ENCODE data around the gene NCOA3.
A peak's percentile ranks its signal among the peaks of the same experiment; 100 is the strongest.
"Not testable (repeated sequence)": the region's sequence is repeated elsewhere in the genome, so short reads cannot be mapped to it uniquely, and the experiment has no call there.

Gene NCOA3

DNA sequence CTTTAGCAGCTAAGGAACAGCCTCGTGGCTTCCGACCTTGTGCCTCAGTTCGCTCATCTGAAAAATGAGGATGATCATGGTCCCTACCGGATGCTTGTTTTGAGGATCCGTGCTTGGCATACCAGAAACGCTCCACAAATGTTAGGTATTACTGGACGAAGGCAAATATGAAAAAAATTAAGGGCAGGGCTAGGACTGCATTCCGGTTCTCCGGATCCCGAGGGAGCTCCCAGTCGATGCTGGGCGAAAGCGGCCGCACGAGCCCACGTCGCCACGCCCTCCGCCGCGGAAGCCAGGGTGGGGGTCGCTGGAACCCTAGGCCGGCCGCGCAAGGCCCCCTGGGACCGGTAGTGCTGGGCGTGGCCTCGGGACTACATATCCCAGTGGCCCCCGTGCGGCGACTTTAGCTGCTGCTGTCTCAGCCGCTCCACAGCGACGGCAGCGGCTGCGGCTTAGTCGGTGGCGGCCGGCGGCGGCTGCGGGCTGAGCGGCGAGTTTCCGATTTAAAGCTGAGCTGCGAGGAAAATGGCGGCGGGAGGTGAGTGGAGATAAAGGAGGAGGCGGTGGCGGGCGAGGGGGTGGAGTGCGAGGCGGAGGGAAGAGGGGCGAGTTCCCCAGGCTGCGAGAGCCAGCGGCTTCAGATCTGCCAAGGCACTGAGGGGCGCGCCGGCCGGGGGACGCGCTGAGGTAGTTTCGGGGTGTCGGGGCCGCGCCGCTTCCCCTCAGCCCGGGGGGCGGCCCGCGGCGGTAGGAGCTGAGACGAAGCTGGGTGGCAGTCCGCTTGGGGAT lies at the start of gene NCOA3:
Gene NCOA3 (plus strand): TSS at position 406 of the 789 bp plus-strand sequence. CDS start 120,361 bp downstream, outside the sequence.
- DNase-seq, result peak; percentile 46

DNA sequence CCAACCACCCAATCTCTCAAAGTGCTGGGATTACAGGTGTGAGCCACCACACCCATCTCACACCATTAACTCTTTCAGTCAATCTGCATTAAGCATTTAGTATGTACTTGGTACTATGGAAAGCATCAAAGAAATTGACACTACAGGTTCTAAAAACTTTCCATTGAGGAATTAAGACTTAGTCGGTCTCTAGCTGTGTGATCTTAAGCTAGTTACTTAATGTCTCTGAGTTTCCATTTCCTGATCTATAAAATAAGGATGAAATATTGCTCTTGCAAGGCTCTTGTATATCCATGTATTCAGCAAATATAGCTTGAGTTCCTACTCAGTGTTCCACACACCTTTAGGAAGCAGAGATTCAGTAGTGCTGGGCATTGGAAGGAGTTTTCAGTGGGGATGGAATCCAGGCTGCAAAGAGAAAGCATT lies 48.9 kb upstream of the NCOA3 start:
- no peak for DNase-seq

DNA sequence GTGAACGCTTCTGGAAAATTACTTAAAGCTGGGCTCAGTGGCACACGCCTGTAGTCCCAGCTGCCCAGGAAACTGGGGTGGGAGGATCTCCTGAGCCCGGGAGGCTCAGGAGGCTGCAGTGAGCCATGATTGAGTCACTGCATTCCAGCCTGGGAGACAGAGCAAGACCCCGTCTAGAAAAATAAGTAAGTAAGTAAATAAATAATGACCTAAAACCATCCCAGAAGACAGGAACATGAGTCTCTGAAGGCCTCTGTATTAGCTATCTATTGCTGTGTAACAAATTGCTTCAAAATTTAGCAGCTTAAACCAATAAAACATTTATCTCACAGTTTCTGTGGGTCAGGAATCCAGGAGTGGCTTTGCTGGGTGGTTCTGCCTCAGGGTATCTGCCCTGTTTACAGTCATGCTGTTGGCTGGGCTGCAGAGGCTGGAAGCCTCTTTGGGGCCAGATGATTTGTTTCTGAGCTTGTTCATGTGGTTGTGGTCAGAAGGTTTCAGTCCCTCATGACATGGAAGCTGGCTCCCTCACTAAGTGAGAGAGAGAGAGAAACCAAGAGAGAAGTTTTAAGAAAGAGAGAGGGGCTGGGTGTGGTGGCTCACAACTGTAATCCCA lies 48.4 kb upstream of the NCOA3 start:
- DNase-seq, result no peak

DNA sequence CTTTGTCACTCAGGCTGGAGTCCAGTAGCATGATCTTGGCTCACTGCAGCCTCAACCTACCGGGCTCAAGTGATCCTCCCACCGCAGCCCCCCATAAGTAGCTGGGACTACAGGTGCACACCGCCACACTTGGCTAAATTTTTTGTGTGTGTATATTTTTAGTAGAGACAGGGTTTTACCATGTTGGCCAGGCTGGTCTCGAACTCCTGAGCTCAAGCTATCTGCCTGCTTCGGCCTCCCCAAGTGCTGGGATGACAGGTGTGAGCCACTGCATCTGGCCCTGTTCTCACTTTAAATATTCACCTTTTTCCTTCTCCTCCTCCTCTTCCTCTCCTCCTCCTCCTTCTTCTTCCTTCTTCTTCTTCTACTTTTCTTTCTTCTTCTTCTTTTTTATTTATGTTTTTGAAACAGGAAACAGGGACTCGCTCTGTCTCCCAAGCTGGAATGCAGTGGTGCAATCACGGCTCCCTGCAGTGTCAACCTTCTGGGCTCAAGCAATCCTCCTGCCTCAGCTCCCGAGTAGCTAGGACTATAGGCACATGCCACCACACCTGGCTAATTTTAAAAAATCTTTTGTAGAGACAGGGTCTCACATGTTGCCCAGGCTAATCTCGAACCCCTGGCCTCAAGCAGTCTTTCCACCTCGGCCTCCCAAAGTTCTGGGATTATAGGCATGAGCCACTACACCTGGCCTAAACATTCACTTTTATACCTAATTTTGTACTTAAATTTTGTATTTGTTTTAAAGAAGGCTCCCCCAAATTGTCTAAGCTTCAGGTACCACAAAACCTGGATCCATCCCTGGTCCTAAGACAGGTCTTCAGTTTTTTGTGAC lies 47.2 kb upstream of the NCOA3 start:
- DNase-seq, result no peak

DNA sequence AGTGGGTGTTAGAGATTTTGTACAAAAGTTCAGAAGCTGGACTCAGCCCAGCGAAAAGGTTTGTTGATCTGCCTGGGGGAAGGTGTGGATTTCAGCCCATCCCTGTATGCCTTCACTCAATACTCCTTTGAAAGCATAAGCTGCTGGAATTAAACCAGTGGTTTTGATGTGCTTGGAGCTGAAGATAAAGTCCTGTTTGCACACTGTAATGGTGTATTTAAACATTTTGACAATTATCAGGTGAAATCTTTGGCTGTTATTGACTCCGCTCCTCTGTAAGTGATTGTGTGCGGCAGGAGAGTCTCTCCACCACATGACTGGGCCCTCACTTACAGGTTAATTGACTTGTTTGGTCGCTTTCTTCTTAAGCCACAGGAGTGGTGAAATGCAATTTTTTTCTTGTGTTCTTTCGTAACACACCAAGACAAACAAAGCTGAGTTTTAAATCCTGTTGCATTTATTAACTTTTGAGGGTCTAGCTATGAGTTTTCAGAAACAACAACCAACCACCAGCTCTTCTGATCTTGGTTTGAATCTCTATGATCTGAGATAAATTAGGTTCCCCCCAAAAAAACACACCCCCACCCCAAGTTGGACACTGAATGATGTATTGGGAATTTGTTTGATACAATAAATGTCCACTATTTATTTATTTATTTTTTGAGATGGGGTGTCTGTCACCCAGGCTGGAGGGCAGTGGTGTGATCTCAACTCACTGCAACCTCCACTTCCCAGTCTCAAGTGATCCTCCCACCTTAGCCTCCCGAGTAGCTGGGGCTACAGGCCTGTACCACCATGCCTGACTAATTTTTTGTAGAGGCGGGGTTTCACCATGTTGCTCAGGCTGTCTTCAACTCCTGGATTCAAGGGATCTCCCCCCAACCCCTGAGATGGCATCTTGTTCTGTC lies 46.3 kb upstream of the NCOA3 start:
- no peak for DNase-seq

DNA sequence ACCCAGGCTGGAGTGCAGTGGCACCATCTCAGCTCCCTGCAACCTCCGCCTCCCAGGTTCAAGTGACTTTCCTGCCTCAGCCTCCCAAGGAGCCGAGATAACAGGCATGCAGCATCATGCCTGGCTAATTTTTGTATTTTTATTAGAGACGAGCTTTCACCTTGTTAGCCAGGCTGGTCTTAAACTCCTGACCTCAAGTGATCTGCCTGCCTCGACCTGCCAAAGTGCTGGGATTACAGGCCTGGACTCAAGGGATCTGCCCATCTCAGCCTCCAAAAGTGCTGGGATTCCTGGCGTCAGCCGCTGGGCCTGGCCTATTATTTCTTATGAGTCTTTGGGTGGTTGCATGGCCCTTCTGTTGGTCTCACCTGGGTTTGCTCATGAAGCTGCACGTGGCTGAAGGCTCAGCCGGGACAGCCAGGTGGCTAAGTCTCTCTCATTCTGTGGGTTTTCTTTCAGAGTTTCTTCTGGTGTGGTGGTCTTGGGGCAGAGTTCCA lies 45.6 kb upstream of the NCOA3 start:
- DNase-seq, result no peak

DNA sequence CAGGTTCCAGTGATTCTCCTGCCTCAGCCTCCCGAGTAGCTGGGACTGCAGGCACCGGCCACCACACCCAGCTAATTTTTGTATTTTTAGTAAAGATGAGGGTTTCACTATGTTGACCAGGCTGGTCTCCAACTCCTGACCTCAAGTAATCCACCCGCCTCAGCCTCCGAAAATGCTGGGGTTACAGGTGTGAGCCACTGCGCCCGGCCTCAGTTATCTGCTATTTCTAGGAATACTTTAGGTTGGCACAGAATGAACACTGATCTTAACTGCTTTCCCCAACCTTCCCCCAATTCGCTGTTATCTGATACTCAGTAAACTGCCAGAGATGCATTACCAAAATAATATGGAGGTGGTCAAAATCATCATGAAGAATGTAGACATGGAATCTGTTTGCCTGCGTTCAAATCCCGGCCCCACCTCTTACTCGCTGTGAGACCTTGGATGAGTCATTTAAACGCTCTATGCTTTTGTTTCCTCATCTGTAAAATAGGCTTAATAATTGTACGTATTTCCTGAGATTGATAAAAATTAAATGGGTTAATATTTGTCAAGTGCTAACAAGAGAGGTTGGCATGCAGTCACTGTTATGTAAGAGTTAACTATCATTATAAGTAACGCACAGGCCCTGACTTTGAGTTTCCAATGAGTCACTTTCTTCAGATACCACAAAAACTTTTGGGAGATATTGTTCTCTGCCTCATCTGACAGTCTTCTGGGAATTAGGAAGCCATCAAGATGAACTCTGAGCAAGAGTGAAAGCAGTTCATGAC lies 44.5 kb upstream of the NCOA3 start:
- DNase-seq, result no peak

DNA sequence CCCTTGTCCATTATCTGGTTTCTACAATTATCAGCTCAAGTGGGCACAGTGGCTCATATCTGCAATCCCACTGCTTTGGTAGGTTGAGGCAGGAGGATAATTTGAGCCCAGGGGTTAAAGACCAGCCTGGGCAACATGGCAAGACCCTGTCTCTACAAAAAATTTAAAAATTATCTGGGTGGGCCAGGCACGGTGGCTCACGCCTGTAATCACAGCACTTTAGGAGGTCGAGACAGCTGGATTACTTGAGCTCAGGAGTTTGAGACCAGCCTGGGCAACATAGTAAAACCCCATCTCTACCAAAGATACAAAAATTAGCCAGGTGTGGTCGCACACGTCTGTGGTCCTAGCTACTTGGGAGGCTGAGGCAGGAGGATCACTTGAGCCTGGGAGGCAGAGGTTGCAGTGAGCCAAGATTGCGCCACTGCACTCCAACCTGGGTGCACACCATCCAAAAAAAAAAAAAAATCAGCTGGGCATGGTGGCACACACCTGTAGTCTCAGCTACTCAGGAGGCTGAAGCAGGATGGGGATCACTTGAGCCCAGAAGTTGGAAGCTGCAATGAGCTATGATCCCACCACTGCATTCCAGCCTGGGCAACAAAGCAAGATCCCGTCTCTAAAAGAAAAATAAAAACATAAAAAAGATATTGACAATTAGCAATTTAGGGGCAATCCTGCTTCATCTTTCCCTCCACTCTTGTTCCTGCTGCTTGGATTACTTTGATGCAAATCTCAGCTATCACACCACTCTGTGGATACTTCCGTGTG lies 43.2 kb upstream of the NCOA3 start:
- not testable (repeated sequence) for DNase-seq

DNA sequence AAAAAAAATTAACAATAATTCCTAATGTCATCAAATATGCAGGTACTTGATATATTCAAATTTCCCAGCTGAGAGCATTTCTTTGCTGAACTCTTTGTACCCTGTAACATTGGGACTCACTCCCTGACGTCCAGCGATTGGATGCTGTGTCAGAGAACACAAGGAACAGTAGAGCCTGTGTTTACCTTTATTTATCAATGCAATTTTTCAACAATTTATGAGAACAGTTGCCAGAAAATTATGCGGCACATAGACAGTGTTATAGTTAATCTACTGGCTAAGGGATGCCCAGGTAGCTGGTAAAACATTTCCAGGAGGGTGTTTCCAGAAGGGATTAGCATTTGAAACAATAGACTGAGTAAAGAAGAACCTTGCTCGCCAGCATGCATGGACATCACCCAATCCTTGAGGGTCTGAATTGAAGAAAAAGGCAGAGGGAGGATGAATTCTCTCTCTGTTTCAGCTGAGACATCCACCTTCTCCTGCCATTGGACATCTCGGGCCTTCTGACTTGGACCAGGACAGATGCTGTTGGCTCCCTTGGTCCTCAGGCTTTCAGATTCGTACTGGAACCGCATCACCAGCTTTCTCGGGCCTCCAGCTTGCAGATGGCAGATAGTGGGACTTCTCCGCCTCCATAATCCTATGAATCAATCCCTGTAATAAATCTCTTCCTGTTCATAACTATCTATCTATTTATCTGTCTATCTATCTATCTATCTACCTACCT lies 42.2 kb upstream of the NCOA3 start:
- DNase-seq, result no peak

DNA sequence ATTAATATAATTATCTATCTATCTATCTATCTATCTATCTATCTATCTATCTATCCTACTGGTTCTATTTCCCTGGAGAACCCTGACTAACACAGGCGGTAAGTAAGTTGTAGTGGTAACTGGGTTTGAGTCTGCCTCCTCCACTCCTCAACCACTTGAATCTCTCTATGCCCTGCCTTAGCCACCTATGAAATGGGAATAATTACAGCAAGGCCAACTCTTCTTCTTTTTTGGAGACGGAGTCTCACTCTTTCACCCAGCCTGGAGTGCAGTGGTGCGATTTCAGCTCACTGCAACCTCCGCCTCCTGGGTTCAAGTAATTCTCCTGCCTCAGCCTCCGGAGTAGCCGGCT lies 41.0 kb upstream of the NCOA3 start:
- DNase-seq, result not testable (repeated sequence)

DNA sequence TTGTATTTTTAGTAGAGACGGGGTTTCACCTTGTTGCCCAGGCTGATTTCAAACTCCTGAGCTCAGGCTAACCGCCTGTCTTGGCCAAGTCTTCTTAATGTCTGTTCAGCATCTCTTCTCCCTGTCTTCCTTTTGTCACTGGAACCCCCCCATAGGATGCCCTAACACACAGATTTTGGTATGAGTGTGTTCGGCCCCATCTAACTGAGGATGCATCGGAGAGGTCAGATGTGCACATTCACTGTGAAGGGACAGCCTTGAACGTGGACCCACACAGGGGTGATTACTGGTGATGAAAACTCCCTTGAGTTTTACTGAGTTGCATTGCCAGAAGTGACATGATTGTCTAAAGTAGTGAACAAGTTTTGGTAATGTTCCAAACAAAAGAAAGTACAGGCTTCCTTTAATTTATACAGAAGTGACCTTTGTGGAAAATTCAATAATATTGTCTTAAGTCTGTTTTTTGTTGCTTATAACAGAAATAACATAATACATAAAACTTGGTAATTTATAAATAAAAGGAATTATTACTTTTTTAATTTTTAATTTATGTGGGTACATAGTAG lies 40.5 kb upstream of the NCOA3 start:
- DNase-seq, result no peak

DNA sequence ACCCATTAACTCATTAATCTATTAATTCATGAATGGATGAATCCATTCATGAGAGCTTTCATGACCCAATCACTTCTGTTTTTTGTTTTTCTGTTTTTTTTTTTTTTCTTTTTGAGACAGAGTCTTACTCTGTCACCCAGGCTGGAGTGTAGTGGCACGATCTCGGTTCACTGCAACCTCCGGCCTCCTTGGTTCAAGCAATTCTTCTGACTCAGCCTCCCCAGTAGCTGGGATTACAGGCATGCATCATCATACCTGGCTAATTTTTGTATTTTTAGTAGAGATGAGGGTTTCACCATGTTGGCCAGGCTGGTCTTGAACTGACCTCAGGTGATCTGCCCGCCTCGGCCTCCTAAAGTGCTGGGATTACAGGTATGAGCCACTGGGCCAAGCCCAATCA lies 39.8 kb upstream of the NCOA3 start:
- DNase-seq, result not testable (repeated sequence)

DNA sequence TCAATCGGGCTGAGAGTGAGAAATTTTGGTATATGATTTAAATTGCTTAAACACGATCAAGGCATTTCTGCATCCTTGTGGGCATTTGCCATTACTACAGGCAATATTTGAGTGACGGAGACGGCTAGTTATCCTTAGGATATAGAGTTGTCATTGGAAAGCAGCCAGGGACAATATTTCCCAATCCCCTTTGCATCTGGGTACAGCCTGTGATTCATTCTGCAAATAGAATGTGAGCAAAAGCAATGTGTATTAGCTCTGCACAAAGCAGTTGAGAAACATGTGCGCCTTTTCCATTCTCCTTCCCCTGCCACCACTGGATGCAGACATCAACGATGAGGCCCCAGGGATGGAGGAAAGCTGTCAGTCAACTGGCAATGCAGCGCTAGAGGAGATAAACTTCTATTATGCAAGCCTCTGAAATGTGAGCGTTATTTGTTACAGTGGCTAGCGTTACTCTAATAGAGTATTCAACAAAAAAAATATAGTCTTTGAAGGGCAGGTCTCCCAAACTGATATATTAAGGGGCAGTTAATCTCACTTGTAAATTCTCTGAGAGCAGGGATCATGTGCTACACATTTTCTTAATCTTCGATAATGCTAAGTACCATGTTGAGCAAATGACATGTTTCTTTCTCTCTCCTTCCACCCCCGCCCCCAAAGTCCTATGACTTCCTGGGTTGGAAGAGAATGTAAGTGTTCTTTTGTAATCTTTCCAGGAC lies 37.1 kb upstream of the NCOA3 start:
- no peak for DNase-seq

DNA sequence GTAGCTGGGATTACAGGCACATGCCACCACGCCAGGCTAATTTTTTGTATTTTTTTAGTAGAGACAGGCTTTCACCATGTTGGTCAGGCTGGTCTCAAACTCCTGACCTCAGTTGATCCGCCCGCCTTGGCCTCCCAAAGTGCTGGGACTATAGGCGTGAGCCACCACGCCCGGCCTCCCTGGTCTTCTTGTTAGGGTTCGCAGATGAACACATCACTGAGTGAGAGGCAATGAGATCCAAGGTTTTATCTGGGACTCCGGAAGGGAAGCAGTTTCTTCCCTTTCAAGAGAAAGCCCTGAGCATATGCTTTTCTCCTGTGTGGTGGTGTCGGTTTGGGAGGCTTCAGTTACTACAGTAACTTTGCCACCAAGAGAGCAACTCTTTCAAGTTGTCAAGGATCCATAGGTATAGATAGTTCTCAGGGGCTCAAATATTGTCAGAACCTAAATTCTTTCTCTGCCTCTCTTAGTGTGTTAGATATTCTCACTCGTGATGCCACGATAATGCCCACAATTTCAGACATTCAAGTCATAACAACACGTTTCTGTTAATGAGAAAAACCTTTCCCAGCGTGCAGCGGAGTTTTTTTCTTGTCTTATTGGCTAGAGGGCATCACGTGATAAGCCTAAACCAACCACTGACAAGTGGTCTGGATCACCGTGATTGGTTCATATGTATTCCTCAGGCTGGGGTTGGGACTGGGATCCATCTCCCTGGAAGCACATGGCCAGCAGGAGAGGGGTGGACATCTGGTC lies 36.2 kb upstream of the NCOA3 start:
- DNase-seq, result no peak

DNA sequence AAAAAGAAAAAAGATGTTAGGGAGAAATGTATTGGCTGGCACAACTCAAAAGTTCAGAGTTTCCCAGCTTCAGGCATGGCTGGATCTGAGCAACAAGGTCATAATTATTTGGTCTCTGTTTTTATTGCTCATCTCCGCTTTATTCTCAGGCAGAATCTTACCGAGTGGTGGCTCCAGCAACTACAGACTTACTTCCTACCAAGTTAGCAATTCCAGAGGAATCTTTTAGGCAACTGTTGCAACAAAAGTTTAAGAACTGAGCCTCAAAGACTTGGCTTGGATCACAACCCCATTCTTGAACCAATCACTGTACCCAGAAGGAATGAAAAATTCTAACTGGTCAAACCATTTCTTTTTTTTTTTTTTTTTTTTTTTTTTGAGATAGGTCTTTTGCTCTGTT lies 35.5 kb upstream of the NCOA3 start:
- no peak for DNase-seq

DNA sequence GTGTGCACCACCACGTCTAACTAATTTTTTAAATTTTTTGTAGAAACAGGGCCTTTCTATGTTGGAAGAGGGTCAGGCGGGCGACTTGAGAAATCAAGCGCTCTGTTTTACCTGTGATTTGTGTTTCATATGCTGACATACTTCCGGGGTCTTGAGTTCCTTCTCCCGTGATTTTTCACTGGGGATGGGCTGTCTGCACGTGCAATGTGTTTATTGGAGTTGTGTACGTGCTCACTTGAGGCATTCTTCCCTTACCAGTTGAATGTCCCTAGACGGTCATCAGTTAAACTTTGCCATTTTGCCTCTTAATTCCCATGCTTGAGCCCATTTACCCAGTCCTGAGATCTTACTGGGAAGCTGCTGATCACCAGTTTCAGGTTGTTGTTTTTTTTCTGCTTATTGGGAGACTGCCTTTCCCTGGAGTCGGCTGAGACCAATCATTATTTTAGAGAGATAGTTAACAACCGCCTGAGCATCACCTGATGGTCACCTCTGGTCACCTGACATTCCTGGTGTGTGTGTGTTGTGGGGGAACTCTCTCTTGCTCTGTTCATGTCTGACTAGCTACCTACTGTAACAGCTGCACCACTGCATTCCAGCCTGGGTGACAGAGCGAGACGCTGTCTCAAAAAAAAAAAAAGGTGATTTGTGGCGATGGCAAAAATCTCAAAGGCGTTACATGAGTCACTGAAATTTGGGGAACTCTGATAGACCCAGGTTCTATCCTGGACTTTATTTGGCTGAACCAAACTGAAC lies 34.8 kb upstream of the NCOA3 start:
- DNase-seq, result no peak

DNA sequence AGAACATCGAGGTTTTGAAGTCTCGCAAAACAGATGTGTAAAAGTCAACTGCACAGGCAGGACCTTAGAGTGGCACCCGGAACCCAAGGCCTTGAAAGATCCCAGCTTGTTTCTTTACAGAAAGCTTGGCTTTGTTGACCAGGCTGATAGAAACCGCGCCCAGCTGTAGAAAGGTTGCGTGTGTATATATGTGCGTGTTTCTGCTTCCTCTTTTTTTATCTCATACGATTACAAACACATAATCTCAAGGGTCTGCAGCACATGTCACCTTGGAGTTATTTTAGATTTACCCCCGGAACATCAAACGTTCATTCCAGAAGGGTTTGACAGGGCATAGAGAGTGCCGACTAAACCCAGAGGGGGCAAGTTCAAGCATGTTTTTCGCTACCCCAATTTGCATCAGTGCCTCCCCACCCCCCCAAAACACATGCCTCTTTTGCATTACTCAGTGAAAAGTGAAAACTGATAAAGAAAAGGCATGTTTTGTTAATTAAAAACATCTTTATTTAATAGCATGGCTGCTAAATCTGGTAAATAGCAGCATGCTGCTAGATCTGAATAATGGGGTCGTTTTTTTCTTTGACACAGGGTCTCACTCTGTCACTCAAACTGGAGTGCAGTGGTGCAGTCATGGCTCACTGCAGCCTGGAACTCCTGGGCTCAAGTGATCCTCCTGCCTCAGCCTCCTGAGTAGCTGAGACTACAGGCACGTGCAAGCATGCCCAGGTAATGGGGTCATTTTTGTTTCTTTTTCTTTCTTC lies 33.2 kb upstream of the NCOA3 start:
- no peak for DNase-seq
